Suprapubic skin (tissue), 4 donors: ENCODE data around the gene NME8. TPM values are rescaled to one million over a fixed set of nuclear protein-coding genes. Genes with fewer than 3 reads are reported as not detected.
"Not testable (repeated sequence)": the region's sequence is repeated elsewhere in the genome, so short reads cannot be mapped to it uniquely, and the experiment has no call there.

Experiments used
- DNase-seq, 2 donors: peaks; one replicate each; pipeline ENCODE4 v3.0.0-alpha.2; 2019; ENCODE audit warnings: low spot score in 2 of 2
- H3K27ac ChIP-seq: fragments of 200-600 bp; sonication (generic); one replicate; pipeline ENCODE4 v1.5.1; 2019
- H3K27me3 ChIP-seq: fragments of 200-600 bp; sonication (generic); one replicate; pipeline ENCODE4 v1.5.1; 2019
- H3K36me3 ChIP-seq: fragments of 200-600 bp; sonication (generic); one replicate; pipeline ENCODE4 v1.5.1; 2019
- H3K4me1 ChIP-seq: fragments of 200-600 bp; sonication (generic); one replicate; pipeline ENCODE4 v1.5.1; 2019
- H3K4me3 ChIP-seq: fragments of 200-600 bp; sonication (generic); one replicate; pipeline ENCODE4 v1.5.1; 2019; ENCODE audit warnings: mild to moderate bottlenecking
- H3K9me3 ChIP-seq: fragments of 200-600 bp; sonication (generic); one replicate; pipeline ENCODE4 v1.5.1; 2019
- CTCF ChIP-seq, 2 donors: fragments of 200-600 bp in 1 of 2; fragments of 450-650 bp in 1 of 2; sonication (generic) in 1 of 2; IDR thresholded peaks; one replicate each; pipeline ENCODE4 v1.5.1; 2016 to 2019; ENCODE audit warnings: antibody characterized with exemption in 2 of 2, mild to moderate bottlenecking in 1 of 2, moderate library complexity in 1 of 2
- EP300 ChIP-seq: sonication (generic); formaldehyde crosslinking; IDR thresholded peaks from one replicate; pipeline ENCODE4 v1.6.1; 2017; ENCODE audit warnings: antibody characterized with exemption
- POLR2A ChIP-seq, 2 donors: fragments of 450-650 bp; IDR thresholded peaks; one replicate each; pipeline ENCODE4 v1.6.1; 2017; ENCODE audit warnings: antibody characterized with exemption in 2 of 2, mild to moderate bottlenecking in 2 of 2, moderate library complexity in 2 of 2
- POLR2AphosphoS5 ChIP-seq, 3 donors: sonication (generic); formaldehyde crosslinking; IDR thresholded peaks; one replicate each; pipeline ENCODE4 v1.6.1; 2017; ENCODE audit warnings: antibody characterized with exemption in 3 of 3
- WGBS: methylation state at CpG from one replicate; pipeline ENCODE4 v1.1.5; 2018; 5-methylcytosine and 5-hydroxymethylcytosine counted together
- total RNA-seq, 4 donors: library from RNA; depleted of rRNA; stranded (reverse); fragments of >200 nt; gene quantifications; one replicate each; pipeline ENCODE4 v1.1.0, GENCODE V29; 2016

Gene NME8
- 1 to 10 TPM in 2 of 4 donors, not detected in 2; 2.0 to 7.3 TPM for total RNA-seq

GRCh38 chr7:37848297-37848696 lies at the start of gene NME8:
Gene NME8, plus strand, starts transcription at chr7:37848597. Its CDS starts 1,670 bp downstream, at chr7:37850267.
- Histone ChIP-seq H3K4me3 (no peak within 1 kb of the TSS), H3K27ac (no peak within 1 kb of the TSS), H3K9me3 (no peaks in the 10 kb centered on the region), H3K4me1 (no peaks in the 10 kb centered on the region), H3K27me3 (no peaks in the 10 kb centered on the region), H3K36me3 (no peaks in the 10 kb centered on the region)
- WGBS = 82% methylated on average over 7 of the region's 7 CpGs
- TF ChIP-seq CTCF (IDR thresholded peaks at IDR 0.05) = no peak
- TF ChIP-seq POLR2A (IDR thresholded peaks at IDR 0.05) = no peak
- TF ChIP-seq EP300 = no peak
- DNase-seq = no peak

GRCh38 chr7:37806152-37806551 lies 42.2 kb upstream of the NME8 start:
- Histone ChIP-seq H3K9me3 (no peaks in the 10 kb centered on the region), H3K4me1 (no peaks in the 10 kb centered on the region), H3K27me3 (no peaks in the 10 kb centered on the region), H3K4me3 (no peak overlapping the region), H3K27ac (no peak overlapping the region), H3K36me3 (no peaks in the 10 kb centered on the region)
- WGBS = 92% methylated on average over 2 of the region's 2 CpGs
- TF ChIP-seq POLR2A (IDR thresholded peaks at IDR 0.05) (no peak), EP300 (no peak), CTCF (IDR thresholded peaks at IDR 0.05) (no peak), POLR2AphosphoS5 (IDR thresholded peaks at IDR 0.05) (no peak)
- no peak for DNase-seq

- H3K4me1 ChIP-seq, H3K27ac ChIP-seq, H3K27me3 ChIP-seq, H3K4me3 ChIP-seq, DNase-seq, H3K36me3 ChIP-seq, H3K9me3 ChIP-seq: not testable (repeated sequence)
- 68% methylated on average over 1 of the region's 1 CpG for WGBS
Observed at GRCh38 chr7:37812161-37812580, 36.2 kb upstream of the NME8 start.

GRCh38 chr7:37815671-37816371 lies 32.6 kb upstream of the NME8 start:
- Histone ChIP-seq H3K27ac (no peak overlapping the region), H3K27me3 (no peaks in the 10 kb centered on the region), H3K36me3 (no peaks in the 10 kb centered on the region), H3K4me3 (no peak overlapping the region), H3K9me3 (no peaks in the 10 kb centered on the region), H3K4me1 (no peaks in the 10 kb centered on the region)
- TF ChIP-seq EP300 (no peak), CTCF (IDR thresholded peaks at IDR 0.05) (no peak), POLR2A (IDR thresholded peaks at IDR 0.05) (no peak), POLR2AphosphoS5 (IDR thresholded peaks at IDR 0.05) (no peak)
- DNase-seq = no peak
- 74% methylated on average over 2 of the region's 2 CpGs for WGBS

DNA sequence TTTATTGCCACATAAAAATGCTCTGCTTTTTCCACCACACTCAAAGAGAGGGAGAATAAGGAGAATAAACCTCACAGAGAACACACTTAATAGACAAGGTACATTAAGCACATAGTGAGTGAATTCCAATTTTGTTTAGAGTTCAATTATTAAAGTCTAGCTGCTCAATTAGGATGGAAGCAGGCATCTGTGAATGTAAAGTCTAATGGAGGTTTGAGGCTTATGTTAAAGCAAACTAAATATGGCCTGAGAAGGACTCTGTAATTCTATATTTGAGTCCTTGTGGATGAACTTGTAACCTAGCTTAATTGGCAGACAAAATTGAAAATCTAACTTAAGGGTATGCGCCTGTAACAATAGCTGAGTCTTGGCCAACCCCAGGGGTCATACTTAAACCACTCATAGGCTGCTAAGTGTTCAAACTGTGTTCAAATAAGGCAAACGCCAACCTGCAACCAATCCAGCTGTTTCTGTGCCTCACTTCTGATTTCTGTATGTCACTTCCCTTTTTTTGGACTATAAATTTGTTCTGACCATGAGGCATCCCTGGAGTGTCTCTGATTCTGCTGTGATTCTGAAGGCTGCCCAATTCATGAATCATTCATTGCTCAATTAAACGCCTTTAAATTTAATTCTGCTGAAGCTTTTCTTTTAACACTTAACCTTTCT lies 31.3 kb upstream of the NME8 start:
- WGBS = 71% methylated on average over 3 of the region's 3 CpGs

More for the DNA sequence above, 31.3 kb upstream of the NME8 start:
- Histone ChIP-seq H3K27me3 (no peaks in the 10 kb centered on the region), H3K4me1 (no peaks in the 10 kb centered on the region), H3K27ac (no peak overlapping the region), H3K4me3 (no peak overlapping the region), H3K36me3 (no peaks in the 10 kb centered on the region), H3K9me3 (no peaks in the 10 kb centered on the region)
- TF ChIP-seq POLR2A (IDR thresholded peaks at IDR 0.05) (no peak), EP300 (no peak), CTCF (IDR thresholded peaks at IDR 0.05) (no peak), POLR2AphosphoS5 (IDR thresholded peaks at IDR 0.05) (no peak)
- DNase-seq = no peak
